DMS79 (cell line): ENCODE data around the gene LMAN1L.

ENCODE experiments used
- DNase-seq: peaks from one replicate; lab custom pipeline; 2025; lab: John Stamatoyannopoulos, UW

LMAN1L gene

GRCh38 chr15:74858369-74858740 is 45.7 kb downstream of the LMAN1L start:
- DNase-seq = no peak

GRCh38 chr15:74863239-74864056 is 50.8 kb downstream of the LMAN1L start:
- no peak for DNase-seq

GRCh38 chr15:74864296-74864695 is 51.7 kb downstream of the LMAN1L start:
- DNase-seq = no peak

GRCh38 chr15:74865316-74865715 is 52.7 kb downstream of the LMAN1L start:
- DNase-seq = no peak

GRCh38 chr15:74866090-74866489 is 53.5 kb downstream of the LMAN1L start:
- DNase-seq = no peak

- DNase-seq = no peak
Measured at GRCh38 chr15:74867466-74868038, 54.9 kb downstream of the LMAN1L start.

- no peak for DNase-seq
Measured at GRCh38 chr15:74868059-74868458, 55.4 kb downstream of the LMAN1L start.

GRCh38 chr15:74869372-74869725 is 56.7 kb downstream of the LMAN1L start:
- DNase-seq = no peak

- DNase-seq = no peak
Measured at GRCh38 chr15:74869726-74870407, 57.2 kb downstream of the LMAN1L start.

- DNase-seq = no peak
Measured at GRCh38 chr15:74870436-74871215, 58.0 kb downstream of the LMAN1L start.

- DNase-seq = no peak
Measured at GRCh38 chr15:74872702-74873035, 60.0 kb downstream of the LMAN1L start.

- DNase-seq = peak; percentile 71
Measured at GRCh38 chr15:74873036-74873755, 60.6 kb downstream of the LMAN1L start, which contains the start of gene SCAMP2. TSS of gene SCAMP2 (minus strand) at chr15:74873365. CDS start at chr15:74873255, 110 bp downstream.

- no peak for DNase-seq
Measured at GRCh38 chr15:74873756-74874424, 61.3 kb downstream of the LMAN1L start.
